HG03159 (cell line): Measurements from ENCODE around the gene RBM44.

Source experiments
- ATAC-seq: cut with Tn5 transposase; IDR thresholded peaks from one replicate; pipeline ENCODE4 v1.9.1; 2021; ENCODE audit warnings: mild to moderate bottlenecking, moderate library complexity; ENCODE audit not compliant: unreplicated experiment

RBM44 gene

GRCh38 chr2:237885111-237885930 is 86.7 kb downstream of the RBM44 start:
- ATAC-seq, result no peak

GRCh38 chr2:237885931-237886684 is 87.5 kb downstream of the RBM44 start:
- no peak for ATAC-seq

GRCh38 chr2:237886685-237887481 is 88.3 kb downstream of the RBM44 start:
- no peak for ATAC-seq

DNA sequence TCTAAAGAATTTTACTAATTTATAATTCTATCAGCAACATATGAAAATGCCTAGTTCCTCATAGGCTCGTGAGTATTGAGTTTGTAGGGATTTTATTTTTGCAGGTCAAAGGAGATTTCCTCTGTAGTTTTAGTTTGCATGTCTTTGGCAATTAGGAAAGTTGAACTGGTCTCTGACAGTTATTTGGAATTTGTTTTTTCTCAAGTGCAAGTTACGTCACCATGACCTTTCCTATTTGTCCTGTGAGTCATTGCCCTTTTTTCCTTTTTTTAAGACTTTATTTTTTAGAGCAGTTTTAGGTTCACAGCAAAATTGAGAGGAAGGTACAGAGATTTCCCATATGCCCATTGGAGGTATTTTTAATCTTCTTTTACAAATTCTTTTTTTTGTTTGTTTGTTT is 89.8 kb downstream of the RBM44 start:
- no peak for ATAC-seq

- ATAC-seq, result no peak
These were observed 90.4 kb downstream of the RBM44 start for GRCh38 chr2:237889016-237889415.

- ATAC-seq, result no peak
These were observed 91.2 kb downstream of the RBM44 start for GRCh38 chr2:237889811-237890210.
